DMS 273 (cell line): Measurements from ENCODE around the gene LRSAM1.

Source experiments
- DNase-seq: peaks from one replicate; lab custom pipeline; 2025; ENCODE audit not compliant: unreplicated experiment; lab: John Stamatoyannopoulos, UW

Gene LRSAM1

GRCh38 chr9:127529671-127530070, 78.4 kb downstream of the LRSAM1 start:
- no peak for DNase-seq

- DNase-seq, result no peak
Observed at GRCh38 chr9:127530206-127530941, 79.1 kb downstream of the LRSAM1 start.

- DNase-seq, result no peak
Observed at GRCh38 chr9:127531676-127532075, 80.4 kb downstream of the LRSAM1 start.

GRCh38 chr9:127534250-127534906, 83.1 kb downstream of the LRSAM1 start:
- no peak for DNase-seq

- DNase-seq, result no peak
Observed at GRCh38 chr9:127534931-127535330, 83.6 kb downstream of the LRSAM1 start.

GRCh38 chr9:127535396-127535795, 84.1 kb downstream of the LRSAM1 start:
- DNase-seq, result no peak

- DNase-seq, result no peak
Observed at GRCh38 chr9:127535834-127536233, 84.5 kb downstream of the LRSAM1 start.

- DNase-seq, result no peak
Observed at GRCh38 chr9:127536499-127536898, 85.2 kb downstream of the LRSAM1 start.

GRCh38 chr9:127537014-127537413, 85.7 kb downstream of the LRSAM1 start:
- DNase-seq, result peak; percentile 90

GRCh38 chr9:127537792-127538191, 86.5 kb downstream of the LRSAM1 start:
- DNase-seq, result peak; percentile 58

GRCh38 chr9:127538849-127539258, 87.5 kb downstream of the LRSAM1 start:
- no peak for DNase-seq

- DNase-seq, result no peak
Observed at GRCh38 chr9:127539259-127539981, 88.1 kb downstream of the LRSAM1 start.

- no peak for DNase-seq
Observed at GRCh38 chr9:127539982-127540663, 88.8 kb downstream of the LRSAM1 start.

GRCh38 chr9:127540664-127541041, 89.3 kb downstream of the LRSAM1 start:
- no peak for DNase-seq

GRCh38 chr9:127541176-127541575, 89.9 kb downstream of the LRSAM1 start:
- no peak for DNase-seq

- no peak for DNase-seq
Observed at GRCh38 chr9:127541865-127542264, 90.6 kb downstream of the LRSAM1 start.

GRCh38 chr9:127543221-127543620, 91.9 kb downstream of the LRSAM1 start:
- DNase-seq, result no peak

- DNase-seq, result no peak
Observed at GRCh38 chr9:127543973-127544533, 92.7 kb downstream of the LRSAM1 start.

- peak; percentile 39 for DNase-seq
Observed at GRCh38 chr9:127545196-127546124, 94.2 kb downstream of the LRSAM1 start.
